ENCODE results near the gene JMJD7.

The JMJD7 gene

GRCh38 chr15:41881086-41881485 lies 53.2 kb downstream of the JMJD7 start:
- no peak for DNase-seq (ENCODE audit: extremely low read depth in 1 of 2, low read depth in 1 of 2)

DNA sequence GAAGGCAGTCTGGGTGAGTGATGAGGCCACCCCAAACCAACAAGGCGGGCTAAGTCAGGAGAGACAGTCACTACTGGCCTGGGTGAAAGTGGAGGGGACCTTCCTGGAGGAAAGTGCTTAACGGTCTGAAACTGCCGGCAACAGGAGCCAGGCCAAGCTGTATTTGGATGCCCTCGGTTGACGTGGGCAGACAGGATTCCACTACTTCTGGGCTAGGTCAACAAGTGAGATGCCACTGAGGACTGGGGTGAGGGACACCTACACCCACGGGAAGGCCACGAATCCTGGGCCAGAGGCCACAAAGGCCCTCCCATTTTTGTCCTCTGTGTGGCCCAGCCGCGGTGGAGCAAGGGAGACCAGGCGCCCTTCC lies 53.6 kb downstream of the JMJD7 start:
- DNase-seq (ENCODE audit: extremely low read depth in 1 of 2, low read depth in 1 of 2), result no peak

- DNase-seq (ENCODE audit: extremely low read depth in 1 of 2, low read depth in 1 of 2), result no peak
Measured at GRCh38 chr15:41881920-41882688, 54.2 kb downstream of the JMJD7 start.

- no peak for DNase-seq (ENCODE audit: extremely low read depth in 1 of 2, low read depth in 1 of 2)
Measured at GRCh38 chr15:41882689-41883483, 55.0 kb downstream of the JMJD7 start.

GRCh38 chr15:41883484-41883825 lies 55.6 kb downstream of the JMJD7 start:
- no peak for DNase-seq (ENCODE audit: extremely low read depth in 1 of 2, low read depth in 1 of 2)

GRCh38 chr15:41884458-41884857 lies 56.6 kb downstream of the JMJD7 start:
- DNase-seq (ENCODE audit: extremely low read depth in 1 of 2, low read depth in 1 of 2), result no peak

DNA sequence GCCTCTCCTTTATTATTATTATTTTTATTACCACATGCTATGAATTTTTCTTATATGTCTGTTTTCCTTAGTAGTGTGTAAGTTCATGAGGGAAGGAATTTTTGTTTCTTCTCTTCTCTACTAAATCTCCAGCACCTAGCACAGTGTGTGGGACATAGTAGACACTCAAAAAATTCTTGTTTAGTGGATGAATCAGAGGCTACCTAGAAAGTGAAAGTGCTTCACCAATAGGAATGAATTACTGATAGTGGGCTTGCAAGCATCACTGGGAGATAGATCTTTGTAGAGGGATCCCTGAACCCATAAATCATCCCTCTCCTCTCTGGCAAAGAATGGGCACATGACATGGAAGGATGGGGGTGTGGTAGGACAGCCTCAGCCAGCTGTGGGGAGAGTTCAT lies 57.4 kb downstream of the JMJD7 start:
- no peak for DNase-seq (ENCODE audit: extremely low read depth in 1 of 2, low read depth in 1 of 2)

DNA sequence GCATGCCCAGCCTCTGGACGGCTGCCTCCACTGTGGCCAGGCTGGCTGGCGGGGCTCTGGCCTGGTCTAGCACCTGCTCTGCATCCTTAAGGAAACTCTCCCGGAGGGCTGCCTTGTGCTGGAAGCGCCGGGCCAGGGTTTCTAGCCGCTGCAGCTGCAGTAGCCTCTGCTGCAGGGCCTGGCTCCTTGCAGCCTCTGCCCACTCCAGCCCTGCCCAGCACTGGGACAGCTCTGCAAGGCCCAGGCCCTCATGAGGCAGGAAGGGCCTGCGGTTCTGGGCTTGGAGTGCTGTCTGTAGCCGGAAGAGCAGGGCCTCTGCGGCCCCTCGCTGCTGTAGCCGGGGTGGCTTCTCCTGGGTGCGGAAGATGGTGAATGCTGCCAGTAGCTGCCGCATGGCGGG lies 57.9 kb downstream of the JMJD7 start:
- no peak for DNase-seq (ENCODE audit: extremely low read depth in 1 of 2, low read depth in 1 of 2)

DNA sequence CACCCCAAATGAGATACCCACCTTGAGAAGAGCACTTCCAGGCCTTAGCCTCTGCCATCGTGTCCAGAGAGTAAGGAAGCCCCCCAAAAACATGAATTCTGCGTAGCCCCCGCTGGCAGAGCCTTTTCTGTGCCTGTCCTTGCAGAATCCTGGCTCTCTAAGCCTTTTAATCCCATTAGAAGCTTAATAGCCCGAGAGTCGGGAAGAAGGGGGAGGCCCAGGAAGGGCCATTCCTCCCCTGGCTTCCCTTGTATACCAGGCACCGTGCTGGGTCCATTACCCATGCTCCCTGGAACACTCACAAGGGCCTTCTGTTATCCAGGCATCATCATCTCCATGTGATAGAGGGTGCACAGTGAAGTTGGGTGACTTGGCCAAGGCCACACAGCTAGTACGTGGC lies 58.8 kb downstream of the JMJD7 start:
- DNase-seq (ENCODE audit: extremely low read depth in 1 of 2, low read depth in 1 of 2), result no peak

DNA sequence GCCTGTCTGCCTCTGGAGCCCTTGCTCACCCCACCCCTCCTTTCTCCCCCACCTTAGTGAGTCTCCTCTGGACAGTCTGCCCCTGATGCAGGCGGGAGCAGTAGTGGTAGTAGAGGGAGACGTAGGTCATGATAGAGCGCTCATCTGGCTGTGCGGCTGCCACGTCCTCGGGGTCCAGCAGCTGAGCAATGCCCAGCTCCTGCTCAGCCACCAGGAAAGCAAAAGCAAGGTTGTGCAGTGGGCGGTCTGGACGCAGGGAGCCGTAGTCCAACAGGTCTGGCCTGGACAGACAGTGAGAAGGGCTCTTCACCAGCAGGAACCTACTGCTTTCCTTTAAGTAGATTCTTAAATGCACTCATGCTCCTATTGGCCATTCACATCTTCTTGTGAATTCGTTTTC lies 59.3 kb downstream of the JMJD7 start:
- no peak for DNase-seq (ENCODE audit: extremely low read depth in 1 of 2, low read depth in 1 of 2)
